ENCODE results near the gene C4orf50.

C4orf50 gene

DNA sequence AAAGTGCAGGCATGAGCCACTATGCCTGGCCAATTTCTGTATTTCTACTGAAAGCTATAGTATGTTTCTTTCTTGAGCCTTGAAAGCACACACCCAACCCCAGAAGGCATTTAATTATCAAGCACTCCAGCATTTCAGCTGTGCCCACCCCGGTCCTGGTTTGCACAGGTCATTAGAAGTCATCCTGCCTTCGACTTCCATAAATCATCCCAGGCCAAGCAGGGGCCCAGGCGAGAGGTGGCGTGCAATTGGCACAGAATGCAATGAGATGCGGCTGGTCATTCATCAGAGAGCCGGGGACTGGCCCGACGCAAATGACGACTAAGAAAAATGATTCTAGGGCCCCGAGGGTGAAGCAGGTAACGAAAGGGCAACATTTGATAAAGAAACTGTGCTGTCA, 100.6 kb downstream of the C4orf50 start:
- DNase-seq = no peak

DNA sequence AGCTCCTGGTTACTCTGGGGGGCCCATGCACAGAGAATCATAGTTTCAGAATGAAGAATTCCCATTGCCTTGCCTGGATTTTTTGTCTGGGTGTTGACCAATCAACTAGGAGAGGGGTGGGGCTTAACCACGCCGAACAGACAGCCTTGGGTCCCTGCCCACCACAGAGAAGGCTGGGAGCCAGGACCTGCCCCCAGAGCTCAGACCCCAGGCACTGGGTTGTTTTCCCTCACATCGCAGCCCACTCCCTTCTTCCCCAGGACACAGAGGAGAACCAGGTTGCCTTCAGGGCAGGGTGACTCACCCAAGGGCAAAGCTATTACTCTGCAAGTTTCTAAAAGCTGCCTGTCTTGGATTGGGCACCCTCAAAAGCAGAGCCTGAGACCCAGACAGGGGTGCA, 102.0 kb downstream of the C4orf50 start:
- no peak for DNase-seq

DNA sequence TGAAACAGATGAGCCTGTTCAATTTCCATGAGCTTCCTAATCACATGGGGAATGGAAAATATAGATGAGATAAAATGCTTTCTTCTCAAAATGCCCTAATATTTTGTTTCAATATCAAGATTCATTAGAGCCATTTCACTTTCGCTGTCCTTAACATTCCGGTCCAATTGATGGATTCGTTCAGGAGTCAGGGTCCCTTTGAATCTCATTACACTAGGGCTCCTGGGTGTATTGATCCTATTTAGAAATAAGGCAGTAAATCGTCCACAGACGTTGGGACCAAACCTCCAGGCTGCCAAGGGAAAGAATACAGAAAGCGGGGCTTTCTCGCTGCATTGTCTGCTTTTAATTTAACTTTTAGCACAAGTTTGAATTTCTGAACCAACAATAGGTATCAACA, 104.8 kb downstream of the C4orf50 start:
- no peak for DNase-seq

DNA sequence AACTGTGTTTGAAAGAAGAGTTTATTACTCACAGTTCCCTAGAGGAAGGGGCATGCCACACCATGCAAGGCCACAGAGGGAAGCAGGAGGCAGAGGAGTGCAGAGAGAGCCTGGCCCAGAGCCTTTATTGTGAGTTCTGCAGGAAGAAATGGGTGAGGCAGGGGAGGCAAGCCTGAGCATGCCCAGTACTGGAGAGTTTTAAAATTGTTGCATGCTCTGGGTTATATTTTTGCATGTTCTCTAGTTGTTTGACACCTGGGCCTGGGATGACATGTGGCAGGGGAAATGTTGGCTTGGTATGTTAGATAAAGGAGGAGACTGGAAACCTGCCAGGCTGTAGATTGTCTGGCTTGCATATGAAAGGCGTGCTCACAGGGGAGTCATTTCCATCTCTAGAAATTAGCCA, 105.6 kb downstream of the C4orf50 start:
- DNase-seq = no peak

DNA sequence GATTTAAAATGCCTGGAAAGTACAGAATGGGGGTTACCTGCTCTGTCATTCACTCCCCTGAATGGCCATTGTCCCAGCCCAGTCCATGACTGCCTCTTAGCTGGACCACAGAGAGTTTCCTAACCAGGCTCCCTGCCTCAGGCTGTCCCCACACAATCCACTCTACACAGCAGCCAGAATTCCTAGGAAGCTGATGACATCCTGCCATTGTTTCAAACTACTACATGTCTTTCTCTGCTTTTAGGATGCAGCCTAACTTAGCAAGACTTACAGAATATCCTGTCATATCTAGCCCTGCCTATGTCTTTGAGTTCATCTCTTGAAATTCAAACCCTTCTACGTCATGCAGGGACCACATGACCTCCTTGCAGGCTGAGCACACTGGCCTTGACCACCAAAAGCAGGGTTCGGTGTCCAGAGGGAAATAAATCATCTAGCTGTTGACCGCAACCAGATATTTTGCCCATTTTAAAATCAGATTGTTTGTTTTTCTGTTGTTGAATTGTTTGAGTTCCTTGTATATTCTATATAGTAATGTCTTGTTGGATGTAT, 109.3 kb downstream of the C4orf50 start:
- DNase-seq = no peak

DNA sequence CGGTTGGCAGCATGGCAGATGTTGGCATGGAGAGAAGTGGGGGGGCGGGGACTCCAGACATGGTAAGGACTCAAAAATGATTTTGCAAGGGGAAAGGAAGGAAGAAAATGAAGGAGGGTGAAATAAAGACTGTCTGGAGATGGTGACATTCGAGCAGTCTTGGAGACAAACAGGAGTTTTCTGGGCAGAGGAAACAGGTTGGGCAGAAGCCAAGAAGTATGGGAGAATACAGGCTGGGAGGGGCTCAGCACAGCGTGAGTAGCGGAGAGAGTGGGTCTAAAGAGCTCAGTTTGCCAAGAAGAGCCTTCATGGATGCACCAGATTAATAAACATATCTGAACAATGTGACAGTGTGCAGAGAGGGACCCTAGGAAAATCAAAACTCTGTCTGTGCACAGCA, 112.0 kb downstream of the C4orf50 start:
- DNase-seq = no peak

DNA sequence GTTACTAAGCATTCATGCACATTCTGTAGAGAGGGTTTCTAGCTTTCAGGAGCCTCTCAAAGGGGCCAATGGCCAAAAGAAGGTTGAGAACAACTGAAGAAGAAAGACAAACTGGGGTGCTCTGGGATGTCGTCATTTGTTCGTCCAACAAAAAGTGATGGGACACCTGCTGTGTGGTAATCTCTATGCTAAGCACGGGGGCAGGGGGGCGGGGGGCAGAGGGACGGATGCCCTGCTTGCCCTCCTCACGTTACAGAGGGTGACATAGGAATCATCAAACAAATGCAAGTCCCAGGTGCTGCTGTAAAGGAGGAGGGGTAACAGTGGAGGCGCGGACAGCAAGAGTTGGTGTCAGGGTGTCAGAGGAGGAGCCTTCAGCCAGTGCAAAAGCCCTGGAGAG, 112.5 kb downstream of the C4orf50 start:
- no peak for DNase-seq

DNA sequence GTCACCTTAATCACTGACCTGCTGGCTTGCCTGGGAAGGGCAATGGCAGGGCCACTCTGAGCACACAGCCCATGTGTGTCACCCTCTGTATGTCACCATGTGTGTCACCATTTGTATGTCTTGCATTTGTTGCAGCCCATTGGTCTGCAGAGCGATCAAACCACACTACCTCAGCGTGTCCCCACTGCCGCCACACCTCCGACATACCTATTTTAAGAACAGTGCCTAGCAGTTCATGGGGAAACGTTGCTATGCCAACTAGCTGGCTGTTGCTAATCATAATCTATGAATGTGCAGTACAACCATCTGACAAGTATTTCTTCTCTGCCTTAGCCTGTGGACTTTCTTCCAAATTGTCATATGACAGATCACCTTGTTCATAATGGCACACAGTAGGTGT, 117.4 kb downstream of the C4orf50 start:
- DNase-seq = no peak

DNA sequence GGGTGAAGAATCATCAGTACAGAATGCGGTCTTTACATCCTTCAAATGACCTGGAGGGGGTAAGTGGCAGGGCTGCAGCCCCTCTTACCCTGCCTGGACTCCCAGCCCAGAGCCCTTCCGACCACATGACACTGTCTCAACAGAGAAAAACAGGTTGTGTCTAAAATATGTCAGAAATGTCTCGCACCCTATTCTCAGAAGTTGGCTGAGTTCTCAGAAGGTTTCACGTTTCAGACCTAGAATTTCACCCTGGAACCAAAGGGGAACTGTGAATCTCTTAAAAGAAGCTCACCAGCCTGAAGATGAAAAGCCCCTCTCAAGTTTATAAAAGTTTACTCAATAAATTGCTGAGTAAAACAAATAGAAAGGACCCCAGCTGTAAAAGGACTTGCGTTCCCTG, 118.3 kb downstream of the C4orf50 start:
- no peak for DNase-seq

DNA sequence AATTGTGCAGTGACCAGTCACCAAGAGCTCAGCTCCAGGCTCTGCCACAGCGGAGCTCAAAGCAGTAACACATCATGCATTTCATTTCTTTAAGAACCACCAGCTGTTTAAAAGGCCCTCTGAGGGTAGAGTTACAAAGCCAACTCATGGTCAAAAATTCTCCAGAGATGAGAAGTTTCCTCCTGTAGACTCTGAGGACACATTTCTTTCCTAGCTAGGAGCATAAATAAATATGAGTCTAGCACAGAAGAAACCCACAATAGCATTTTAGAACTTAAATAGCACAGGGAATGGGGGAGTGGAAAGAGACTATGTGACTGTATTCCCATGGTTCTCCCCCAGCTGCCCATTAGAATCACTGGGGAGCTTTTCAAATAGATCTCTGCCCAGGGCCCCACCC, 118.8 kb downstream of the C4orf50 start:
- no peak for DNase-seq

DNA sequence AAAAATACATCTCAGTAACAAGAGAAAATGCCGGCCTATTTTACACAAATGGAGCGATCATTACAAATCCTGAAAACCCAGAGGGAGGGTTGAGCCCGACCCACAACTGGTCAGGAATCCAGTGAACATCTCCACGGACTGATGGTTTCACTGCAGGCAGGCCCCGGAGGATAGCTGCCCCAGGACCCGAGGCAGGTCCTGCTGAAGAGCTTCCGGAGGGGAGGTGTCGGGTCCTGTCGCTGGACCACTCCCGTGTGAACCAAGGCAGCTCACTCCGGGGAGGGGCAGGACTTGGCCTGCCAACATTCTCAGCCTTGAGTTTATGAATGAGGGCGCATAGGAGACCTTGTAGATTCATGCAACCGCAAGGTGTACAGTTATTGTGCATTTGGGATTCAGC, 120.6 kb downstream of the C4orf50 start:
- DNase-seq = no peak

DNA sequence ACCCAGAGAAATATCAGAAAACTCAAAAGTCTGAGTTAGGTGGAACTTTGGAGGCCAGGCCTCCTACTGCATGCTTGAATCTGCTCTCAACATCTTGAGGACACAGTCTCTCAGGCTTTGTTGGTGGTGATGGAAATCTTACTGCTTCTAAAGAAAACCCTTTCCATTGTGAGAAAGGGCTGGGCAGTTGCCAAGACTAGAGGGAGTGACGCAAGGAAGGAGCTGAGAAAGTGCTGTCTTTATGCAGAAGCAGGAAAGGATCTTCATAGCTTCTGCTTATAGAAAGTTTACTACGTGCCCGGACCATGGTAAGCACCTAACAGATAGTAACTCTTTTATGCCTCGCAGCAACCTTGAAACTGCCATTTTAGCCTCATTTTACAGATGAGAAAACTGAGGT, 122.9 kb downstream of the C4orf50 start:
- no peak for DNase-seq

DNA sequence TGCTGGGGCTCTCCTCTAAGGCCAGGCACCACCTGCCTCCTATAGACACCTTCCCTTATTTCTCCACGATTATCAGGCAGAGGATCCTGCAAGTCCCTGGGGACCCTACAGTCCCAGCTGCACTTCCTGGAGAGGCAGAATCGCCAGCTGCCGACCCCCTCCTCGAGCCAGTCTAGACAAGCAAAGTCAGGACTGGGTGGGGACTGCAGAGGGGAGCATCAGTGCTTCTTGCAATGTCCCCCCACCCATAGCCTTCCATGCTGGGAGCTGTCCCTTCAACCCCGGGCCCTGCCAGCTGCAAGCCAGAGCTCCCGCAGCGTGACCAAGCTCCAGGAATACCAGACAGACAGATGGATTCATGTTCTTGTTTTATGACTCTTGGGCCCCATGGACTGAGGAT, 124.0 kb downstream of the C4orf50 start:
- DNase-seq = no peak

DNA sequence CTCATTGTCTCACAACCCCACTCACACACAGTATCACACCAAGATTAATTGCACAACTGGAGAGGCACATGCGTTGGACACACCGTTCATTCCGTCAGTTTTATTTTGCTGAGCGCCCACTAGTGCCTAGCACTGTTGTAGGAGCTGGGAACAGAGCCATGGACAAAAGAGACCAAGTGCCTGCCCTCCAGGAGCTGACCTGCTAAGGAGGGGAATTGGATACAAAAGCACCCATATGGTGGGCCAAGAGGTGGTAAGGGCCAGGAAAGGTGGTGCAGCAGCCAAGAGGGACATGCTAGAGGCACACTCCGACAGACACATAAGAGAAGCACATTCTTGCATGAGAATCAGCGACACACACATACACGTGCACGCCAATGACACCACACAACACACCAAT, 124.6 kb downstream of the C4orf50 start:
- DNase-seq = no peak

DNA sequence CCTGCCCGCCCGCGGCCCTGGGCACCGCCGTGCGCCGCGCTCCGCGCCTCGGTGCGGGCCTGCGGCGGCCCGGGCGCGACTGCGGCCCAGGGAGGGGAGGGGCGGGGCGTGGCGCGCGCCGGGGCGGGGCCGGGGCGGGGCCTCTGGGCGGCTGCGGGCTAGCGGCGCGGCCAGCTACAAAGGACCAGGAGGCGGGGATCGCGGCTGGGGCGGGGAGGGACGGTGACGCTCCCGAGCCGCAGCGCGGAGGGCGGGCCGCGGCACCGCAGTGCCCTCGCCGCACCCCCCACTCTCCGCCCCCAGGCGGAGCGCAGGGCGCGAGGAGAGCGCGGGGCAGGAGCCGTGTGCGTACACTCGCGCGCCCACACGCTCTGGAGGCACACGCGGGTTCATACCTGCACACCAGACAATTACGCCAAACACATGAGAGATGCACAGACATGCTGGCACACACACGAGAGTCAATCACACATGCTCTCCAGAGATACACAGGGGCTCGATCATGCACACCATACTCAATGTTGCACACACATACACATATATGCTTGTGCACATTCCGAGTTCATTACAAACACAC, 125.1 kb downstream of the C4orf50 start, which contains the start of gene CRMP1:
CRMP1 (minus strand) TSS at position 83 of the 577 bp plus-strand sequence. CDS start 117 bp downstream, outside the sequence.
- DNase-seq = no peak

DNA sequence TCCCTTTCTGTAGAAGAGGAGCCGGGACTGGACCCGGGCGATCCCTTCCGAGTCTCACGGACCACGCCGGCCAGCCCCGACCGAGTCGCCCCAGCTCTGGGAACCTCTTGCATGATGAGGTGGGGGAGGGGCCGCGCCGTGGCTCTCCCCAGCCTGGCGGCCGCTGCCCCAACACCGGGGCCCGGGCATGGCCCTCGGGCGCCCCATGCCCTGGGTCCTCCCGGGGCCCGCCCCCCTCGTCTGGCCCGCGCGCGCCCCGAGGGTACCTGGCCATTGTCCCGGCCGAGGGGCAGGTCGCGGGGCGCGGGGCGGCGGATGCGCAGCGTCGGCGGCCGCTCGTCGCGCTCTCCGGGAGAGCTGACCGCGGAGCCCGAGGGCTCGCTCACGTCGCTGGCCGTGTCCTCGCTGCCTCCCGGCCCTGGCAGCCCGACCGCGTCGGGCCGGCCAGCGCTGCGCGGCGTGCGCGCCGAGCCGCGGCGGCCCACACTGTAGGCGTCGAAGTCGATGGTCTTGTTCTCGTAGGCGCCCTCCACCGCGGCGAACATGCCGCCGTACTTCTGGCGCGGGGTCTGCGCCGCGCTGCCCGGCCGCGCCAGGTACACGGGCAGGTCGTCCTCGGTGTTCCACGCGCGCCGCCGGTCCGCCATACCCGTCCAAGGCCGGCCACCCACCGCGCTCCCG, 125.8 kb downstream of the C4orf50 start:
- no peak for DNase-seq

DNA sequence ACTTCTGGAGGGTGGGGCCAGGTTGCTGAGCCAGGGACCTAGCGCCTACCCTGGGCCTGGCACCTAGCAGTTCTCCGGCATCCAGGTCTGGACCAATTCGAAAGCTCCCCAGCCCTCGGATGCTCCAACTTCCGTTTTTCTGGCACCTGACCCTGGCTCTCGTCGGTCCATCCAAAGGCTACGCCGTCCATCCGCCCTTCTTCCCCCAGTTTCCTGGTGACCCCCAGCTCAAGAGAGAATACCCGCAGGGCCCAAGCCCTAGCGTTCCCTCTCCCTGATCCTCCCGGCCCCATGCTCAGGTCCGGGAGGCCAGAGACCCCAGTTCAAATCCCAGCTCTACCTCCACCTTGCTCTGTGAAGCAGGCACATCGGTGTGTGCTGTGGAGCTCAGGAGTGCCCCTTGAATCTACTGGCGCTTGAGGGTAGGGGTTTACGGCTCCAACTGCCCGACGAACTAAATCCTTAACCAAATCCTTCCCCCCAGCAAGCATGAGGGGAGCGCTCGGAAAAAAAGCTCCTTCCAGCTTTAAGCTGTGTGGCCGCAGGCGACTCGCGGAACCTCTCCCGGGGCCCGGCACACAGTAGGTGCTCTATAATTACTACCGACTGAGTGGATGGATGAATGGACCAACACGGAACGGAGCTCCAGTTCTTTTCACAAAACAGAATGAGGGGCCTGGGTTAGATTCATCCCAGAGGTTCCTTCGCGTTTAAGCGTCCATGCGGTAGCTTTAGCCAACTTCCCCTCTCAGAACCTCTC, 126.5 kb downstream of the C4orf50 start:
- no peak for DNase-seq

DNA sequence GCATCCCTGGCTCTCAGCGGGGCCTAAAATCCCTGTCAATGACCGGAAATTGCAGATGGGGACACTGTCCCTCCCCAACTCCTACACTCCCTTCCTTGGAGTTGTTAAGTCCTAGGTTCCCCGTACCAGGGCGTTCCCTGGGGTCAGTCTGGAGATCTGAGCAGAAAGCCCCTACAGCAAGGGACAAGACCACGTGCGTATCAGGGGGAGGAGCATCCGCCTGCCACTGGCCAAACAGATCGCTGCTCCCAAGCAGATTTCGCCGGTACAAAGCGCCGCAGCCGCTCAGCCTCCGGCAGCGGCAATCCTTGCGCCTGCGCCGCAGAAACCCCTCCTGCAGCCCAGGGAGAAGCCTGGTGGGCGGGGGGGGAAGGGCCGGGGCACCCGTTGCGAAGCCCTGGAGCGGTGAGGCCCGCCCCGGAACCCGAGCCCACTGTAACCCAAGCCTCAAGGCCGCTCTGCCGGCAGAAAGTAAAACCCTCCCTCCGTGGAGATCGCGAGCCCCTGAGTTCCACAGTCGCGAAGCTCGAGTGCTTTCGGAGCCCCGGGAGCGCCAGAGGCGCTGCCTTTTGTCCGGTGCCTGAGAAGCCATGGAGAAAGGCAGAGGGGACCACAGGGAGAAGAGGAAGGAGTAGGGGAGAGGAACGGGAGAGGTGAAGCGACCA, 128.0 kb downstream of the C4orf50 start:
- no peak for DNase-seq

DNA sequence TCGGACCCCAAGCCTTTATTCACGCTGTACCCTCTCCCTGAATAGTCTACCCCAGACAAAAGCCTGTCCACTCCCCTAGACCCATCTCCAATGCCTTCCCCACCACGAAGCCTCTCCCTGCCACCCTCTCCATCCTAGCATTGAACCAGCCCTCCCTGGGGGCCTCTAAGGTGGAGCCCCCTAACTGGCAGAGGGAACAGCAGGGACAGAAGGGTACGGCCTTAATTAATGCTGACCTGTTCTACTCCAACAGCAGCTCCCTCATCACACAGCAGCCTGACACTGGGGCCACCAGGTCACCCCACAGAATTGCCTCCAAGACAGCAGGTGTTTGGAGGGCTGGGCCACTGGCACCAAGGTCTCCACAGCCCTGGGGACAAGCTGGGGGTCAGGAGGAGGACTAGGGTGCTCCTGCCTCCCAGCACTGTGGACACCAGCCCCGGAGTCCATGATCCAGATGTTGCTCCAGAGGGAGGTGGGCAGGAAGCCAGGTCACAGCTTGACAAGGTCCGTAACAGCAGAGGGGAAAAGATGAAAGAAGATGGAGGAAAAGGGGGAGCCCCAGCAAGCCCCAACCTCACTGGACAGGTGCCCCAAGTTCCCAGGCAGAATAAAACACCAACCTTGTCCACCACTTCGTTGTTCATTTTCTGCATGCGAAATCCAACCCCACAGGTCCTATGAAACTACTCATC, 129.1 kb downstream of the C4orf50 start:
- no peak for DNase-seq

DNA sequence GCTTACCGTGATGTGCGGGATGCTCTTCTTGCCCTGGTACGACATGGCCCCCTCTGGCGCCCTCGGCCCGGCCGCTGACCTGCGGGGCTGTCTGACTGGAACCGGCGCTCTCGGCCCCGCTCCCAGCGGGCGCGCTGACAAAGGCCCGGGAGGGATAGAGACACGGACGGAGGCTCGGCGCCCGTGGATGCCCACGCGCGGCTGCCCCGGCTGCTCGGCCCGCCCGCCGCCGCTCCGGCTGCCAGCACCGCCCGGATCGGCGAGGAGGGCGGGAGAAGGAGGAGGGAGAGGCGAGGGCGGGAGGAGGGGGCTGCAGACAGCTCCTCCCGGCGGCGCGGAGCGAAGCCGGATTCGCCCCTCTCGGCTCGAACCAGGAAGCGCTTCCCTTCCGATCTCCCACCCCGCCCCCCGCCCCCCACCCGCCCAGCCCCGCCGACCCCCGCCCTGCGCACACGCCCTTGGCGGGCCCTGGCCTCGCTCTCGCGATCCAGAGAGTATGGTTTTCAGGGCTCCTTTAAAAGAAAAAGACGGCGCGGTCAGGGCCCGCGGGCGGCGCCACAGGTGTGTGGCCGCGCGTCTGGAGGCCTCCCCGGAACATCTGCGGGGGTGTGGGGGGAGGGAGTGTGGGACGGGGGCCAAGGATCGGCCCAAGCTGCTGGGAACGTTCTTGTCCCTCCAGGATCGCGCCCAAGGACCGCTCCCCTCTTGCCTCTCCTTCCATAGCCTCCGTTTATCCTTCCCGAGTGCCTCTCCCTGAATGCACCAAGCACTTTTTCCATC, 129.8 kb downstream of the C4orf50 start:
- no peak for DNase-seq

DNA sequence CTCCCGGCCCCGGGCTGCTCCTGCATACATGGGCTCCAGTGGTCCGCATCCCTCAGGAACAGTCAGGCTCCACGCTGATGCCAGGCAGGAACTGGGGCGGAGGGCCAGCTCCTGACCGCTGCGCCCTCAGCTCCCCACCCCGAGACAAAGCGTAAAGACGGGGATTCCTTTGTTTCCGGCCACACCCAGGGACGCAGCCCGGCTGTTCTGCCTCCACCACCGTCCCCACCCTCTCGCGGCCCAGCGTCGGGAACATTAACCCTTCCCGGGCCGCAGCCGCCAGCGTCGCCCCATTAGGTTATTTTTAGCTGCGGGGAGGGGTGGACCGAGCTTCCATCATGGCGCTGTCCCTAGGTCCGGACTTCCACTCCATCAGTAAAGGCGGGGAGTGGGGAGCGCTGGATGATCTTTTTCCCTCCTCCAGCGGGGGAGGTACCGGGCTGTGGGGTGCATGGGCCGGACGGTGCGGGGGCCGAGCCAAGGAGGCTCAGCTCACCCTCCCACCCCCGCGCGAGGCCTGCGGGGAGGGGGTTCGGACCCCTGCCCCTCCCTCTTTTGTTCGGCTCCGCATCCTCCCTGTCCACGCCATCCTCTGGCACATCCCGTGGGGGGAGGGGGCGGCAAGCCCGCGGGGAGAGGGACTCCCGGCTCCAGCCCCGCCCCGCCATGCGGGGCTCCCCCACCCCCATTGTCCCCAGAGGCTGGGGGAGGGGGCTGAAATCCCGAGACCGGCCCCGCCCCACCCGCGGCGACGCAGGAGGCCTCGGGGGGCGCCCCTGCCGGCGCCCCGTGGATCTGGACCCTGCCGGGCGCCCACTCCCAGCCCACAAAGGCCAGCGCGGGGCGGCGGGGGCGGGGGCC, 130.6 kb downstream of the C4orf50 start:
- no peak for DNase-seq

All from NK-92 treated with Interleukin-12 subunit alpha and Interleukin-12 subunit beta, amount 100 ng/mL, for 24 hours (cell line).